NK-92 treated with Interleukin-12 subunit alpha and Interleukin-12 subunit beta, amount 100 ng/mL, for 24 hours (cell line): ENCODE data around the gene DCAF17.
"Not testable (repeated sequence)": the region's sequence is repeated elsewhere in the genome, so short reads cannot be mapped to it uniquely, and the experiment has no call there.

Experiments
- DNase-seq: peaks from one replicate; lab custom pipeline; 2025; lab: John Stamatoyannopoulos, UW

DCAF17 gene

GRCh38 chr2:171459498-171459897, 25.5 kb downstream of the DCAF17 start:
- no peak for DNase-seq

GRCh38 chr2:171460537-171460936, 26.5 kb downstream of the DCAF17 start:
- DNase-seq = no peak

GRCh38 chr2:171469176-171469575, 35.1 kb downstream of the DCAF17 start:
- DNase-seq = no peak

GRCh38 chr2:171470129-171470528, 36.1 kb downstream of the DCAF17 start:
- no peak for DNase-seq

- DNase-seq = no peak
These were observed 42.0 kb downstream of the DCAF17 start for GRCh38 chr2:171475979-171476378.

- DNase-seq = no peak
These were observed 44.3 kb downstream of the DCAF17 start for GRCh38 chr2:171478345-171478744.

GRCh38 chr2:171479154-171479814, 45.3 kb downstream of the DCAF17 start:
- no peak for DNase-seq

- no peak for DNase-seq
These were observed 46.9 kb downstream of the DCAF17 start for GRCh38 chr2:171480908-171481307.

- no peak for DNase-seq
These were observed 48.3 kb downstream of the DCAF17 start for GRCh38 chr2:171482308-171482707.

- no peak for DNase-seq
These were observed 48.9 kb downstream of the DCAF17 start for GRCh38 chr2:171482877-171483276.

GRCh38 chr2:171483793-171484192, 49.8 kb downstream of the DCAF17 start:
- no peak for DNase-seq

- no peak for DNase-seq
These were observed 51.1 kb downstream of the DCAF17 start for GRCh38 chr2:171485116-171485515.

- DNase-seq = no peak
These were observed 53.2 kb downstream of the DCAF17 start for GRCh38 chr2:171487201-171487600.

- DNase-seq = no peak
These were observed 53.8 kb downstream of the DCAF17 start for GRCh38 chr2:171487803-171488259.

GRCh38 chr2:171490577-171490976, 56.6 kb downstream of the DCAF17 start:
- DNase-seq = no peak

GRCh38 chr2:171491292-171491691, 57.3 kb downstream of the DCAF17 start:
- no peak for DNase-seq

GRCh38 chr2:171492664-171493063, 58.6 kb downstream of the DCAF17 start:
- no peak for DNase-seq

GRCh38 chr2:171497664-171498063, 63.6 kb downstream of the DCAF17 start:
- not testable (repeated sequence) for DNase-seq

- no peak for DNase-seq
These were observed 71.3 kb downstream of the DCAF17 start for GRCh38 chr2:171505374-171505773.

- DNase-seq = no peak
These were observed 76.1 kb downstream of the DCAF17 start for GRCh38 chr2:171509945-171510731.

- DNase-seq = no peak
These were observed 78.0 kb downstream of the DCAF17 start for GRCh38 chr2:171512014-171512413.

GRCh38 chr2:171512683-171513195, 78.7 kb downstream of the DCAF17 start:
- no peak for DNase-seq

- DNase-seq = no peak
These were observed 79.7 kb downstream of the DCAF17 start for GRCh38 chr2:171513719-171514160.
